MV-4-11 (cell line): ENCODE results near the gene PLD1.

ENCODE experiments used
- DNase-seq: peaks from one replicate; lab custom pipeline; 2025; lab: John Stamatoyannopoulos, UW

PLD1 gene

GRCh38 chr3:171838218-171838720 lies 28.0 kb upstream of the PLD1 start:
- peak; percentile 93 for DNase-seq

GRCh38 chr3:171837698-171838097 lies 27.4 kb upstream of the PLD1 start:
- DNase-seq = no peak

GRCh38 chr3:171836855-171837254 lies 26.6 kb upstream of the PLD1 start:
- no peak for DNase-seq

GRCh38 chr3:171835613-171836012 lies 25.3 kb upstream of the PLD1 start:
- DNase-seq = no peak

- peak; percentile 42 for DNase-seq
Observed at GRCh38 chr3:171835116-171835515, 24.8 kb upstream of the PLD1 start.

GRCh38 chr3:171834461-171834801 lies 24.1 kb upstream of the PLD1 start:
- DNase-seq = no peak

- DNase-seq = peak; percentile 15
Observed at GRCh38 chr3:171833789-171834460, 23.6 kb upstream of the PLD1 start.

- no peak for DNase-seq
Observed at GRCh38 chr3:171832989-171833388, 22.7 kb upstream of the PLD1 start.

- DNase-seq = no peak
Observed at GRCh38 chr3:171831936-171832335, 21.7 kb upstream of the PLD1 start.

- DNase-seq = no peak
Observed at GRCh38 chr3:171830518-171830875, 20.2 kb upstream of the PLD1 start.

- DNase-seq = peak; percentile 17
Observed at GRCh38 chr3:171829841-171830517, 19.7 kb upstream of the PLD1 start.

- peak; percentile 48 for DNase-seq
Observed at GRCh38 chr3:171828902-171829770, 18.9 kb upstream of the PLD1 start.

- peak; percentile 29 for DNase-seq
Observed at GRCh38 chr3:171827836-171828458, 17.7 kb upstream of the PLD1 start.

- no peak for DNase-seq
Observed at GRCh38 chr3:171827385-171827784, 17.1 kb upstream of the PLD1 start.

GRCh38 chr3:171825222-171825828 lies 15.0 kb upstream of the PLD1 start:
- no peak for DNase-seq

GRCh38 chr3:171824824-171825221 lies 14.5 kb upstream of the PLD1 start:
- DNase-seq = no peak

GRCh38 chr3:171824116-171824515 lies 13.8 kb upstream of the PLD1 start:
- DNase-seq = peak; percentile 72

- DNase-seq = no peak
Observed at GRCh38 chr3:171822431-171823106, 12.3 kb upstream of the PLD1 start.

GRCh38 chr3:171821778-171822358 lies 11.6 kb upstream of the PLD1 start:
- DNase-seq = no peak

- DNase-seq = no peak
Observed at GRCh38 chr3:171821044-171821443, 10.8 kb upstream of the PLD1 start.
